Testis (tissue), 5 donors: ENCODE data around the gene ANKFY1. TPM values are rescaled to one million over a fixed set of nuclear protein-coding genes. Genes with fewer than 3 reads are reported as not detected.
A peak's percentile ranks its signal among the peaks of the same experiment; 100 is the strongest.

Source experiments
- DNase-seq: peaks from one replicate; pipeline ENCODE4 v3.0.0-alpha.2; 2019
- H3K27ac ChIP-seq, 2 donors: fragments of 200-600 bp; sonication (generic); one replicate each; pipeline ENCODE4 v1.5.1; 2019
- H3K27me3 ChIP-seq: fragments of 200-600 bp; sonication (generic); one replicate; pipeline ENCODE4 v1.5.1; 2019
- H3K36me3 ChIP-seq: fragments of 200-600 bp; sonication (generic); one replicate; pipeline ENCODE4 v1.5.1; 2017; ENCODE audit warnings: low read depth; ENCODE audit errors: missing control alignments
- H3K4me1 ChIP-seq: fragments of 200-600 bp; sonication (generic); one replicate; pipeline ENCODE4 v1.5.1; 2019
- H3K4me3 ChIP-seq, 2 donors: fragments of 200-600 bp; sonication (generic); one replicate each; pipeline ENCODE4 v1.5.1; 2017 to 2019
- H3K9me3 ChIP-seq: fragments of 200-600 bp; sonication (generic); one replicate; pipeline ENCODE4 v1.5.1; 2017
- CTCF ChIP-seq, 3 experiments: fragments of 450-650 bp in 2 of 3; fragments of 200-600 bp in 1 of 3; sonication (generic) in 1 of 3; IDR thresholded peaks; one replicate each; pipeline ENCODE4 v1.5.1; 2016 to 2019; ENCODE audit warnings: antibody characterized with exemption in 3 of 3, mild to moderate bottlenecking in 2 of 3, moderate library complexity in 1 of 3
- POLR2A ChIP-seq: fragments of 450-650 bp; IDR thresholded peaks from one replicate; pipeline ENCODE4 v1.6.1; 2017; ENCODE audit warnings: antibody characterized with exemption, mild to moderate bottlenecking, moderate library complexity
- WGBS, 2 donors: methylation state at CpG; one replicate each; pipeline ENCODE4 v1.1.5; 2018; 5-methylcytosine and 5-hydroxymethylcytosine counted together
- intact Hi-C: fragments of 100-400 bp; cut with DNase I; formaldehyde crosslinking; loops from one replicate; pipeline ENCODE4 v1.15.1; 2023; ENCODE audit warnings: low total_unique reads
- long read RNA-seq, 2 donors: transcript quantifications; one replicate each; lab custom pipeline, GENCODE V29; 2026
- polyA plus RNA-seq: library from polyadenylated mRNA; stranded (reverse); fragments of 350-450 nt; fragmentation: Illumina TruSeq; extraction: RNeasy Lipid Tissue Mini Kit (QIAGEN cat#74804); gene quantifications from one replicate; pipeline ENCODE4 v1.2.3, GENCODE V29; 2014; ENCODE audit warnings: low read depth, low replicate concordance; ENCODE audit not compliant: insufficient read depth
- total RNA-seq, 2 donors: library from RNA; depleted of rRNA; stranded (reverse); fragments of >200 nt; gene quantifications; one replicate each; pipeline ENCODE4 v1.2.3, GENCODE V29; 2016

Gene ANKFY1
- total RNA-seq (10 to 100 TPM; 34.6 to 40.9 TPM), polyA plus RNA-seq (20.3 TPM)
- long read RNA-seq, donor 1, full-length matches to known transcripts = 5 of 5 reads
- long read RNA-seq, donor 1, partial matches to known transcripts = 0 of 5 reads
- long read RNA-seq, donor 1, other reads (novel, unspliced or antisense) = 0 of 5 reads
- long read RNA-seq, donor 2, full-length matches to known transcripts = 3 of 3 reads
- long read RNA-seq, donor 2, partial matches to known transcripts = 0 of 3 reads
- long read RNA-seq, donor 2, other reads (novel, unspliced or antisense) = 0 of 3 reads

GRCh38 chr17:4263282-4264215 is at the start of gene ANKFY1:
ANKFY1 (minus strand) TSS chr17:4263979; CDS start chr17:4263941, 38 bp downstream.
- H3K4me1 ChIP-seq = peaks cover 13% of the 10 kb centered on the region
- peak within 1 kb of the TSS; percentile 91 to 99 for H3K4me3 ChIP-seq
- intact Hi-C loops = no loop called here
- H3K36me3 ChIP-seq = no peaks in the 10 kb centered on the region
- peak; percentile 97 for DNase-seq
- no peak for TF ChIP-seq POLR2A
- no peak for TF ChIP-seq CTCF (IDR thresholded peaks at IDR 0.05)
- H3K27ac ChIP-seq = peak within 1 kb of the TSS; percentile 32 to 80
- 0% methylated on average over 57 to 71 of the region's 85 CpGs for WGBS, 2 donors
- no peaks in the 10 kb centered on the region for H3K27me3 ChIP-seq
- H3K9me3 ChIP-seq = no peaks in the 10 kb centered on the region

GRCh38 chr17:4310354-4311060 is 46.7 kb upstream of the ANKFY1 start:
- no peak overlapping the region for H3K4me3 ChIP-seq
- no peaks in the 10 kb centered on the region for H3K36me3 ChIP-seq
- H3K27me3 ChIP-seq = no peaks in the 10 kb centered on the region
- H3K27ac ChIP-seq = no peak overlapping the region
- intact Hi-C loops = no loop called here
- DNase-seq = peak; percentile 43
- TF ChIP-seq CTCF (IDR thresholded peaks at IDR 0.05) (no peak), POLR2A (no peak)
- no peaks in the 10 kb centered on the region for H3K9me3 ChIP-seq
- peaks cover 32% of the 10 kb centered on the region for H3K4me1 ChIP-seq
- WGBS, 2 donors = 66 to 72% methylated on average over 6 of the region's 6 CpGs

GRCh38 chr17:4309897-4310296 is 46.1 kb upstream of the ANKFY1 start:
- no peak overlapping the region for H3K4me3 ChIP-seq
- H3K27me3 ChIP-seq = no peaks in the 10 kb centered on the region
- no peaks in the 10 kb centered on the region for H3K36me3 ChIP-seq
- H3K9me3 ChIP-seq = no peaks in the 10 kb centered on the region
- WGBS, 2 donors = 29 to 34% methylated on average over 1 of the region's 1 CpG
- TF ChIP-seq POLR2A (no peak), CTCF (IDR thresholded peaks at IDR 0.05) (no peak)
- intact Hi-C loops = no loop called here
- H3K4me1 ChIP-seq = peaks cover 30% of the 10 kb centered on the region
- no peak for DNase-seq
- no peak overlapping the region for H3K27ac ChIP-seq

GRCh38 chr17:4307179-4307930 is 43.6 kb upstream of the ANKFY1 start:
- Histone ChIP-seq H3K4me3 (no peak overlapping the region), H3K4me1 (peaks cover 14% of the 10 kb centered on the region), H3K27ac (no peak overlapping the region), H3K36me3 (no peaks in the 10 kb centered on the region), H3K27me3 (no peaks in the 10 kb centered on the region), H3K9me3 (no peaks in the 10 kb centered on the region)
- WGBS, 2 donors = 84 to 92% methylated on average over 7 of the region's 7 CpGs
- DNase-seq = no peak
- intact Hi-C loops = no loop called here
- TF ChIP-seq POLR2A (no peak), CTCF (IDR thresholded peaks at IDR 0.05) (no peak)
